Colonic mucosa (tissue), 4 donors: Measurements from ENCODE around the gene GAS6. TPM values are rescaled to one million over a fixed set of nuclear protein-coding genes. Genes with fewer than 3 reads are reported as not detected.
"Not testable (repeated sequence)": the region's sequence is repeated elsewhere in the genome, so short reads cannot be mapped to it uniquely, and the experiment has no call there.

Experiments used
- DNase-seq: peaks from one replicate; pipeline ENCODE4 v3.0.0-alpha.2; 2020
- H3K27ac ChIP-seq: fragments of 200-600 bp; one replicate; pipeline ENCODE4 v1.8.0; 2021
- H3K27me3 ChIP-seq: fragments of 200-600 bp; one replicate; pipeline ENCODE4 v1.8.0; 2021
- H3K36me3 ChIP-seq: fragments of 200-600 bp; one replicate; pipeline ENCODE4 v1.8.0; 2021
- H3K4me1 ChIP-seq: fragments of 200-600 bp; one replicate; pipeline ENCODE4 v1.8.0; 2021; ENCODE audit warnings: mild to moderate bottlenecking
- H3K4me3 ChIP-seq: fragments of 200-600 bp; one replicate; pipeline ENCODE4 v1.8.0; 2021
- H3K9ac ChIP-seq, 2 donors: one replicate each; pipeline ENCODE4 v1.7.0; 2013; ENCODE audit warnings: control low read depth in 2 of 2, low read depth in 2 of 2, low read length in 2 of 2
- H3K9me3 ChIP-seq: fragments of 200-600 bp; one replicate; pipeline ENCODE4 v1.8.0; 2021
- intact Hi-C: fragments of 100-400 bp; cut with DNase I; formaldehyde crosslinking; loops from one replicate; pipeline ENCODE4 v1.14.1; 2022
- total RNA-seq, 2 donors: library from RNA; stranded (reverse); fragmentation: NEBNext Ultra II Directional in 1 of 2; extraction: Animal tissue kit (Norgen Biotek cat#: 25700) in 1 of 2; gene quantifications; one replicate each; pipeline ENCODE4 v1.2.1, GENCODE V29; 2021
- TF ChIP-seq, protein P1 (sequence below): fragments of 200-600 bp; IDR thresholded peaks from one replicate; pipeline ENCODE4 v1.8.0; 2022; ENCODE audit warnings: antibody characterized with exemption, mild to moderate bottlenecking
- donor health status: healthy.
- donor health status: DM: no; HTN: no; CAD: no.
- donor health status: DM: no; HTN: no; CAD: no.

The GAS6 gene
- 100 to 1,000 TPM; 118 to 121 TPM for total RNA-seq

DNA sequence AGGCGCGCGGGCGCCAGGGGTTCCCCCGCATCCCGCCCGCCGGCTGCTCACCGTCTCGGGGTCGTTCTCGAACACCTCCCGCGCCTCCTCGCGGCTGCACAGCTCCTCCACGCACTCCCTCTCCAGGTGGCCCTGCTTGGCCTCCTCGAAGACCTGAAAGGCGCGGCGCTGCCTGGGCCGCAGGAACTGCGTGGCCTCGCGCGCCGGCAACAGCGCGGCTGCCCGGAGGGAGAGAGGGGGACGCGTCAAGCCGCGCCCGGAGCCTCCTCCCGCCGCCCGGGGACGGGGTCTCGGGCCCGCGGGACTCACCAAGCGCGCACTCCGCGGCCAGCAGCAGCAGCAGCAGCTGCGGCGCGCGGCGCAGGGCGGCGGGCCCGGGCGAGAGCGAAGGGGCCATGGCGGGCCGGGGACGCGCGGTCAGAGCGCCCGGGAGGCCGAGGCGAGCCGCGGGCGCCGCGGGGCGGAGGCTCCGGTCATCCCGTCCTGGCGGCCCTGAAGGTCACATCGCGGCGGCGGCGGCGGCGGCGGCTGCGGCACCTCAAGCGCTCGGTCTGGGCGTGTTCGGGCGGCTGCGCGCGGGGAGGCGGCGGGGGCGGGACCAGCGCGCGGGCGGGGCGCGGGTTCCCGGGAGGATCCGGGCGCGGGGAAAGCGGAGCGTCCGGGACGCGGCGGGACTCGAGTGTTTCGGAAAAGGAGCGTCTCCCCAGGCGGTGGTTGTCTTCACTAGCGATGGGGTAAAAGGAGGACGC, at the start of gene GAS6:
Gene GAS6, minus strand, starts transcription at position 553 of the 749 bp plus-strand sequence. Its CDS starts 156 bp downstream, at position 397.
- H3K27ac ChIP-seq: peak within 1 kb of the TSS; percentile 84
- intact Hi-C loops: no loop called here
- H3K9me3 ChIP-seq: no peaks in the 10 kb centered on the region
- H3K4me1 ChIP-seq: peaks cover 14% of the 10 kb centered on the region
- H3K4me3 ChIP-seq: peak within 1 kb of the TSS; percentile 80
- no peaks in the 10 kb centered on the region for H3K36me3 ChIP-seq
- no peaks in the 10 kb centered on the region for H3K27me3 ChIP-seq
- H3K9ac ChIP-seq: peak within 1 kb of the TSS; percentile 83 to 90
- TF ChIP-seq, protein P1, sequence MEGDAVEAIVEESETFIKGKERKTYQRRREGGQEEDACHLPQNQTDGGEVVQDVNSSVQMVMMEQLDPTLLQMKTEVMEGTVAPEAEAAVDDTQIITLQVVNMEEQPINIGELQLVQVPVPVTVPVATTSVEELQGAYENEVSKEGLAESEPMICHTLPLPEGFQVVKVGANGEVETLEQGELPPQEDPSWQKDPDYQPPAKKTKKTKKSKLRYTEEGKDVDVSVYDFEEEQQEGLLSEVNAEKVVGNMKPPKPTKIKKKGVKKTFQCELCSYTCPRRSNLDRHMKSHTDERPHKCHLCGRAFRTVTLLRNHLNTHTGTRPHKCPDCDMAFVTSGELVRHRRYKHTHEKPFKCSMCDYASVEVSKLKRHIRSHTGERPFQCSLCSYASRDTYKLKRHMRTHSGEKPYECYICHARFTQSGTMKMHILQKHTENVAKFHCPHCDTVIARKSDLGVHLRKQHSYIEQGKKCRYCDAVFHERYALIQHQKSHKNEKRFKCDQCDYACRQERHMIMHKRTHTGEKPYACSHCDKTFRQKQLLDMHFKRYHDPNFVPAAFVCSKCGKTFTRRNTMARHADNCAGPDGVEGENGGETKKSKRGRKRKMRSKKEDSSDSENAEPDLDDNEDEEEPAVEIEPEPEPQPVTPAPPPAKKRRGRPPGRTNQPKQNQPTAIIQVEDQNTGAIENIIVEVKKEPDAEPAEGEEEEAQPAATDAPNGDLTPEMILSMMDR: no peak
- DNase-seq: peak; percentile 83

DNA sequence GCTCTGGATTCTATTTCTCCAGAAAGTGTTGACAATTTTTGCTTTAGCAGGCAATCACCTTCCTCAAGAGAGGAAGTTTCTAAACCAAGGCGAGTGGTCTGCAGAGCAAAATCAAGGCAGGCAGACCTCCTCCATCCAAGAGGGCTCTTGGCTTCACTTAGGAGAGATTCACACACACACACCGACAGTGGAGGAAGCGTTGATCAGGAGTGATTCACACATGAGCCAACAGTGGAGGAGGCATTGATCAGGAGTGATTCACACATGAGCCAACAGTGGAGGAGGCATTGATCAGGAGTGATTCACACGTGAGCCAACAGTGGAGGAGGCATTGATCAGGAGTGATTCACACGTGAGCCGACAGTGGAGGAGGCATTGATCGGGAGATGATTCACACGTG, 49.5 kb upstream of the GAS6 start:
- H3K9ac ChIP-seq, H3K27ac ChIP-seq, intact Hi-C loops, H3K36me3 ChIP-seq, H3K9me3 ChIP-seq, H3K4me3 ChIP-seq, H3K4me1 ChIP-seq, H3K27me3 ChIP-seq: not testable (repeated sequence)
- peak; percentile 9 for DNase-seq

DNA sequence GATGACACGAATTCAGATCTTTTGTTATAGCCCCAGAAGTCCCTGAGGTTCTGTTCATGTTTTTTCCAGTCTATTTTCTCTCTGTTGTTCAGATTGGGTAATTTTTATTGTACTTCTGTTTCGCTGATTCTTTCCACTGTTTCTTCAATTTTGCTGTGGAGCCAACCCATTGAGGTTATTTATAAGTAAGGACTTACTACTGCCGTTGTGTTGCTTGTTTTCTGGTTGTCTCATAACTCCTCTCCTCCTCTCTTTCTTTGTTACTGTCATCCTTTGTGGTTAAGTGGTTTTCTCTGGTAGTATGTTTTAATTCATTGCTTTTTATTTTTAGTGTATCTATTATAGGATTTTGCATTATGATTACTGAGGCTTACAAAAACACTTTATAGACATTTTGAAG, 48.7 kb upstream of the GAS6 start:
- intact Hi-C loops: no loop called here
- Histone ChIP-seq H3K9ac (no peak overlapping the region), H3K27ac (no peak overlapping the region), H3K27me3 (no peaks in the 10 kb centered on the region), H3K4me1 (no peaks in the 10 kb centered on the region), H3K9me3 (no peaks in the 10 kb centered on the region), H3K4me3 (no peak overlapping the region), H3K36me3 (no peaks in the 10 kb centered on the region)
- TF ChIP-seq, protein P1: no peak
- no peak for DNase-seq

DNA sequence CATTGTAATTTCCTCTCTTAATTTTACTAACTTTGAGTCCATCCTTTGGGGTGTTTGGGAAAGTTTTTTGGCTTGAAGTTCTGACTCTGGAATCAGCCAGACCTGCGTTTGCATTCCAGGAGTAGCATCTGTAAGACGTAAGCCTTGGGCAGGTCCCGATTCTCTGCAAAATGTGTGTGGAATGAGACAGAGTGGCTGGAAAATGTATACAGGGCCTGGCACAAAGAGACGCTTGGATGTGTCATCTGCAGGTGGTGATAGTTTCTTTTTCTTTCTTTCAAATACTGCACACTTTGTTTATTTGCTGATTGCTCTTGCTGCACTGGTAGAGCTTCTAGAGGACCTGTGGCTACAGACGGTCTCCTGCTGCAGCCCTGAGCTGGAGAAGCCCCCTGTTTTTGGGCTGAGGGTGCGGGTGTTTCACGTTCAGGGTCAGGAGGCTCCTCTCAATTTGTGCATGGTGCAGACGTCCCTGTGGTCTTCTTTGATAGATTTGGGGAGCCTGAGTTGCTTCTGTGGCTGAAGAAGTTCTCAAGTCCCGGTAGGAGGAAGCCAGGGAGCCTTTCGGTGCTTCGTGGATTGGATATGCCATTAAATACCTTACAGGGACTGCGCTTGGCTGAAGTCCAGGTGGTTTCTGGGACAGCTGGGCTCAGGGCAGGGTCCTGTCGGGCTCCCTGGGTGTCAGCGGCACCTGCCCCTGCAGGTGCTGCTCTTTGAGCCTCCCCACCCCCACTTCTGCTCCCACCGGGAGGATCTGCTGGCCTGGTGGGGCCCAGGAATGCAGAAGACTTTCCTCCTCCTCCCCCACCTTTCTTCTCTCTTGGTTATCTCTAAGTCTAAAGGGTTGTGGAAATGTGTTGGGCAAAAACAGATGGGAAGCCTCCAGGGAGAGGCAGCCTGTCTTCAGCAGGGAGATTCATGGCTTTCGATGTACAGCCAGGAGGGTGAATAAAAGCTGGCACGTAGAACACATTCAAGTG, 44.0 kb upstream of the GAS6 start:
- DNase-seq: peak; percentile 34
- Histone ChIP-seq H3K4me1 (no peaks in the 10 kb centered on the region), H3K36me3 (no peaks in the 10 kb centered on the region), H3K27ac (no peak overlapping the region), H3K4me3 (no peak overlapping the region), H3K27me3 (no peaks in the 10 kb centered on the region), H3K9ac (no peak overlapping the region), H3K9me3 (no peaks in the 10 kb centered on the region)
- intact Hi-C loops: loop anchor here (5.0 kb wide), 1 partner anchor 91 kb away; no protein-coding TSS in a partner anchor
- TF ChIP-seq, protein P1: no peak

DNA sequence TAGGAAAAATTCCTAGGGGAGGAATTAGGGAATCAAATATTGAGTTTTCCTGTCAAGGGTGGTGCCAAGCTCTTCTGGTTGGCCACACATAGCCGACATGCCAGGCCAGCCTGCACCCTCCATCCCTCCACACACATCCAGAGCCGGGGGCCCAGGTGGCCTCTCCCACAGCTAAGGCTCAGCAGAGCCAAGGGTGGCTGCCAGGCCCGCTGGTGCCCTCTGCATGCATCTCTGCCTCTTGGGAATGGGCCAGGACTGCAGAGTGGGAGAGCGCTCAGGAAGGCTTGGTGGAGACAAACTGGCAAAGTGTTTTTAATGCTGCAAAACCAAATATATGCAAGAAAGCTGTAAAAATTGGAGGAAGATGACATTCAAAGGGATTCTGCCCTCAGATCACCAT, 42.7 kb upstream of the GAS6 start:
- no peak overlapping the region for H3K27ac ChIP-seq
- intact Hi-C loops: loop anchor here (5.0 kb wide), 1 partner anchor 89 kb away; no protein-coding TSS in a partner anchor
- H3K4me1 ChIP-seq: no peaks in the 10 kb centered on the region
- no peak overlapping the region for H3K9ac ChIP-seq
- no peaks in the 10 kb centered on the region for H3K27me3 ChIP-seq
- TF ChIP-seq, protein P1: no peak
- H3K9me3 ChIP-seq: no peaks in the 10 kb centered on the region
- peak; percentile 16 for DNase-seq
- H3K4me3 ChIP-seq: no peak overlapping the region
- no peaks in the 10 kb centered on the region for H3K36me3 ChIP-seq
